Tibial nerve (tissue), 4 donors: ENCODE measurements around the gene DNLZ.

ENCODE experiments used
- CTCF ChIP-seq, 5 experiments: fragments of 200-600 bp in 3 of 5; fragments of 450-650 bp in 2 of 5; sonication (generic) in 3 of 5; IDR thresholded peaks; one replicate each; pipeline ENCODE4 v1.5.1; 2016 to 2019; ENCODE audit warnings: antibody characterized with exemption in 5 of 5, mild to moderate bottlenecking in 3 of 5, moderate library complexity in 2 of 5
- EP300 ChIP-seq, 2 donors: sonication (generic); formaldehyde crosslinking; IDR thresholded peaks; one replicate each; pipeline ENCODE4 v1.6.1; 2017; ENCODE audit warnings: antibody characterized with exemption in 2 of 2, mild to moderate bottlenecking in 1 of 2
- POLR2A ChIP-seq, 2 donors: fragments of 450-650 bp; IDR thresholded peaks; one replicate each; pipeline ENCODE4 v1.6.1; 2017; ENCODE audit warnings: antibody characterized with exemption in 2 of 2, mild to moderate bottlenecking in 2 of 2, moderate library complexity in 2 of 2

GRCh38 chr9:136379401-136379800, 15.9 kb upstream of the DNLZ start:
- TF ChIP-seq CTCF (IDR thresholded peaks at IDR 0.05) (no peak), POLR2A (IDR thresholded peaks at IDR 0.05) (no peak), EP300 (IDR thresholded peaks at IDR 0.05) (no peak)
